Activated CD4-positive, CD25-positive, alpha-beta regulatory T cell treated with anti-CD3 and anti-CD28 coated beads, Interleukin-2, amount 50 U/mL, for 16 hours (primary cell): ENCODE measurements around the gene MRPL49.
"Not testable (repeated sequence)": the region's sequence is repeated elsewhere in the genome, so short reads cannot be mapped to it uniquely, and the experiment has no call there.

Source experiments
- DNase-seq: peaks from one replicate; pipeline ENCODE4 v3.0.0-alpha.2; 2020; ENCODE audit warnings: low read depth, low spot score

The MRPL49 gene

GRCh38 chr11:65117206-65118096 lies 4.7 kb upstream of the MRPL49 start, which contains the start of gene ZNHIT2:
TSS of gene ZNHIT2 (minus strand) at chr11:65117701. CDS start at chr11:65117653, 48 bp downstream.
- peak; percentile 99 for DNase-seq

- DNase-seq, result no peak
Observed at GRCh38 chr11:65118097-65118837, 3.9 kb upstream of the MRPL49 start.

GRCh38 chr11:65118891-65119669 lies 3.0 kb upstream of the MRPL49 start:
- DNase-seq, result not testable (repeated sequence)

- no peak for DNase-seq
Observed at GRCh38 chr11:65119670-65119995, 2.5 kb upstream of the MRPL49 start.

DNA sequence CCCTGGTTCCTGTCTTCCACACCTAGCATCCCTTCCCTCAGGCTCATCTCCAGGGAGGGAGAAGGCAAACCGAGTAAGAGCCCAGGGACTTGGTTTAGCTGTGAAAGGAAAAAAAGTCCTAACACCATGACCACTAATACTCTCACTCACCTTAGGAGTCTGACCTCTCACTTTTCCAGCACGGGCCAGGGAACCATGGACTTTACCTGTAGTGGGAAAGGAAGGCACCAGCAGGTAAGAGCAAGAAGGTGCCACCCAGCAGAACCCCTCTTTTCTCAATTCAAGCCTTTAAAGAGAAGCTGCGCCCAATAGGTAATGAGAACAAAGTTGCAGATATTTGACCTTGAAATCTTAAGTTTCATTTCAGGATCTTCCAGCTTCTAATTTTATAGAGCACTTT lies 1.3 kb upstream of the MRPL49 start:
- DNase-seq, result no peak

DNA sequence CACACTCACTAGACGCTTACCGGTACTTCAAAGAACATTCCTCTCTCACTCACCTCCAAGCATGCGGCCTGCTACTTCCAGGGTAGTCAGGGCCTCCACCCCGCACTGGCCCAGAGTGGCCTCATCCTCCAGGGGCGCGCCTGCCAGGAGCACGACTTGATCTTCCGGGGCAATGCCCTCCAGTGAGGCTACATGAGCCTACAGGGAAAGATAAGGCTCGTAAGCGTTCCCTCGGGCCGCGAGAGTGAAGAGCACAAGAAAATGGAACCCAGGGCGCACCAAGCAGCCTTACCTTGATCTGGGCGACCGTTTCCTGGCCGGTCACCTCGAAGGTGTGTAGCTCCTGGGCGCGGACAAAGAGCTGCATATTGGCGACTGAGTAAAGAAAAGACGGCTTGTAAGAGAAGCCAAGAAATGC lies 665 bp upstream of the MRPL49 start:
- DNase-seq, result no peak

DNA sequence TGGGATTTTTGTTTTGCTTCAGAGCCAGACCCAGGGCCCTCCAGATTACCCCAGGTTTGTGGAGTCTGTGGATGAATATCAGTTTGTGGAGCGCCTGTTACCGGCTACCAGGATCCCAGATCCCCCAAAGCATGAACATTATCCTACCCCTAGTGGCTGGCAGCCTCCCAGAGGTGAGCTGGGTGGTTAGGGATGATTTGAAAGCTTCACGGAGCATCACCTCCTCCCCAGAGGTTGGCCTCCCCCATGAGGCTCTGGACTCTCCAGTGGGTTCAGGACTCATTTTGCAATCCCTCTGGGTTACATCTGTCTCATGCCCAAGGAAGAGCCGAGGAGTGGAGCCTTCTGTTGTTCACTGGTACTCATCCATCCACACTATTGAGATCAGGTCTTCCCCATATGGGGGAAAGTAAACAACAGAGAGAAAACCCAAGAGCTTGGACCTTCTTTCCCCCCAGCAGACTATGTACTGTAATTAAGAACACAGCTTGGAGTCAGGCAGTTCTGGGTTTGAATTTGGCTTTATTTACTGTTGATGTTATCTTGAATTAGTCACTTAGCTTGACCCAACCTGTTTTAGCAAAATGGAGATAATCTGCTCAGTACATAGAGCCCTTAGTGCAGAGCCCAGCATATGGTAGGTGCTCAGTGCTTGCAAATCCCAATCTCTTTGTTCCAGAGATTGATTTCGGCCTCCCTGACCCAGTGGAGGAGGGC lies 2.5 kb downstream of the MRPL49 start:
- DNase-seq, result no peak

DNA sequence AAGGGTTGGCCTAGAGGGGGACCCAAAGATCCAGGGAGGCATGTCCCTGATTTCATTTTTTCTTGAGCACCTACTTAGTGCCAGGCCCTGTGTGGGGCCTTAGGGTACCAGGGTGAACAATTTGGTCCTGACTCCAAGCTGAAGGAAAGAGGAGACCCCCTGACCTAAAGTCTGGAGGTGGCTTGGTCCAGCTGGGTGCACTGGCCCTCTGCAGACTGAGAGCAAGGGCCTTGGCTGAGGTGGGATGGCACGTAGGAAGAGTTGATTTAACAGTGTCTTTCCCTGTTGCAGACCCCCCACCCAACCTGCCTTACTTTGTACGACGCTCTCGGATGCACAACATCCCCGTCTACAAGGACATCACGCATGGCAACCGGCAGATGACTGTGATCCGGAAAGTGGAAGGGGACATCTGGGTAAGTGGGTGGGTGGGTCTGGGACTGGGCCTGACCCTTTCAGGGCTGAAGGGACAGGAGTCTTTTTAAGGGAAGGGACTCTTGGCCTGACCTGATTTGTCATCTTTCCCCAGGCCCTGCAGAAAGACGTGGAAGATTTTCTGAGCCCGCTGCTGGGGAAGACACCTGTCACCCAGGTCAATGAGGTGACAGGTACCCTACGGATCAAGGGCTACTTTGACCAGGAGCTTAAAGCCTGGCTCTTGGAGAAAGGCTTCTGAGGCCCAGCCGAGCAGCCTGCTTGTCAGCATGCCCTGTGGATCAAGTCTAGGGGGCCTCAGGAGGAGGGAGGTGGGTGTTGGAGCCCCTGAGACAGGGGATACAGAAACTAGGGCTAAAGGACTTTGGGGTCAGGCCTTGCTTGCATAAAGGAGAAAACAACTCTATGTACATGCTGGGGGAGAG lies 3.3 kb downstream of the MRPL49 start:
- no peak for DNase-seq

DNA sequence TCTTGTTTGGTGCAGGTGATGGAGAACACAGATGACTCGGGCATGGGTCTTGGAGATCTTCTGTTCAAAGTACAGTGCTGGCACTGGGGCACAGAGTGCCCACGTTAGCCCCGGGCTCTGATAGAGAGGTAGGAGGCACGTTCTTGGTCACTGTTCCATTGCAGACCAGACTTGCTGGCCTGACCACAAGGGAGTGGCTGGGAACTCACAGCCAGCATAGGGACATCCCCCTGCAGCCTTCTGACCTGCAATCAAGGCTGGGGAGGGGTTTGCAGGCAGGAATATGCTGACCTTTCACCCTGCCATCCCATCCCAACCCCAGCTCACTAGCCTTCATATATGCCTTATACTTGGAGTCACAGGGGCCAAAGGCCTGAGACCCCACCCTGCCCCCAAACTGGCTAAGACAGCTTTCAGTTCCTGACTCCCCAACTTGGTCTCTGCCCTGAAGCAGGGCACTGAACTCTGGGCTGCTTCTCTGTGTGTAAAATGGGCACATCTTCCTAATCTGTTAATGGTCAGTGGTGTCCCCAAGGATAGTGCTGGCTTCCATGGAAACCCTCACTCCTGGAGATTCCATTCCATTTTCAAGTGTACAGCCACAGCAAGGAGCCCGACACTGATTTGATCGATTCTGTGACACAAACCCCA lies 4.6 kb downstream of the MRPL49 start:
- no peak for DNase-seq

GRCh38 chr11:65127473-65128181 lies 5.5 kb downstream of the MRPL49 start:
- no peak for DNase-seq

GRCh38 chr11:65128182-65129145 lies 6.3 kb downstream of the MRPL49 start:
- DNase-seq, result no peak

- no peak for DNase-seq
Observed at GRCh38 chr11:65129649-65130441, 7.7 kb downstream of the MRPL49 start.

- no peak for DNase-seq
Observed at GRCh38 chr11:65130631-65131416, 8.7 kb downstream of the MRPL49 start.

DNA sequence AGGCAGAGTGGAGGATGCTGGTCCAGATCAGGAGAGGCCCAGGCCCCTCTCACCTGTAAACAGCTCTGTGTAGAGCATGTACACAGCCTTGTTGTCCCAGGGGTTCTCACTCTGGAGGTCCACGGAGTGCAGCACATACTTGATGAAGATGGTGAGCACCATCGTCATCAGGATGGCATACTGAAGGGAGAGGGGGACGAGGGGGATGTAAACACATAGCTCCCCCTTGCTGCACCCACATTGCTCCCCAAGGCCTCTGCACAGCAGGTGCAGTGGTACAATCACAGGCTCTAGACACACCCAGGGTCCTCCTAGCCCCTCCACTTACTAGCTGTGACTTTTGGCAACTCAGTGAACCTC lies 9.3 kb downstream of the MRPL49 start:
- no peak for DNase-seq

GRCh38 chr11:65131895-65132237 lies 9.7 kb downstream of the MRPL49 start:
- no peak for DNase-seq

- DNase-seq, result no peak
Observed at GRCh38 chr11:65132238-65132987, 10.3 kb downstream of the MRPL49 start.
